HCT116 (cell line): Measurements from ENCODE around the gene ZNF157.

Source experiments
- CEBPB ChIP-seq: IDR thresholded peaks from 2 replicates; pipeline ENCODE4 v1.6.1; 2012; ENCODE audit warnings: low read depth
- EZH2 ChIP-seq: fragments of 200-600 bp; sonication (generic); IDR thresholded peaks from 2 replicates; pipeline ENCODE4 v1.6.1; 2017; ENCODE audit warnings: antibody characterized with exemption, mixed run types
- EZH2phosphoT487 ChIP-seq: fragments of 200-600 bp; IDR thresholded peaks from 2 replicates; pipeline ENCODE4 v1.6.1; 2018; ENCODE audit warnings: antibody characterized with exemption, borderline replicate concordance
- POLR2A ChIP-seq: IDR thresholded peaks from 2 replicates; pipeline ENCODE4 v1.7.0; 2011; ENCODE audit warnings: borderline replicate concordance; ENCODE audit not compliant: insufficient read depth, insufficient read length; ENCODE audit errors: extremely low read depth
- POLR2AphosphoS5 ChIP-seq: IDR thresholded peaks from 2 replicates; pipeline ENCODE4 v1.6.1; 2011; ENCODE audit warnings: mild to moderate bottlenecking, low read depth, low read length, moderate library complexity
- ZNF274 ChIP-seq: fragments of 200-500 bp; sonication (Bioruptor generic); IDR thresholded peaks from 2 replicates; pipeline ENCODE4 v1.6.1; 2014; ENCODE audit warnings: mild to moderate bottlenecking, low read depth, low read length, inconsistent platforms
- TF ChIP-seq, protein P1 (sequence below), 3 experiments: fragments of 200-600 bp in 1 of 3; sonication (generic) in 1 of 3; IDR thresholded peaks in 2 of 3; conservative IDR thresholded peaks in 1 of 3; 2 replicates each; pipeline ENCODE4 v1.5.1; 2012 to 2017; ENCODE audit warnings: low read depth in 2 of 3, low read length in 2 of 3, antibody characterized with exemption in 1 of 3, borderline replicate concordance in 1 of 3, control low read depth in 1 of 3, mild to moderate bottlenecking in 1 of 3, mixed read lengths in 1 of 3, mixed run types in 1 of 3, moderate library complexity in 1 of 3; ENCODE audit not compliant: insufficient read depth in 1 of 3
- TF ChIP-seq, protein P2 (sequence below): IDR thresholded peaks from 2 replicates; pipeline ENCODE4 v1.6.1; 2012
- TF ChIP-seq, protein P3 (sequence below): IDR thresholded peaks from 2 replicates; pipeline ENCODE4 v1.6.1; 2012

DNA sequence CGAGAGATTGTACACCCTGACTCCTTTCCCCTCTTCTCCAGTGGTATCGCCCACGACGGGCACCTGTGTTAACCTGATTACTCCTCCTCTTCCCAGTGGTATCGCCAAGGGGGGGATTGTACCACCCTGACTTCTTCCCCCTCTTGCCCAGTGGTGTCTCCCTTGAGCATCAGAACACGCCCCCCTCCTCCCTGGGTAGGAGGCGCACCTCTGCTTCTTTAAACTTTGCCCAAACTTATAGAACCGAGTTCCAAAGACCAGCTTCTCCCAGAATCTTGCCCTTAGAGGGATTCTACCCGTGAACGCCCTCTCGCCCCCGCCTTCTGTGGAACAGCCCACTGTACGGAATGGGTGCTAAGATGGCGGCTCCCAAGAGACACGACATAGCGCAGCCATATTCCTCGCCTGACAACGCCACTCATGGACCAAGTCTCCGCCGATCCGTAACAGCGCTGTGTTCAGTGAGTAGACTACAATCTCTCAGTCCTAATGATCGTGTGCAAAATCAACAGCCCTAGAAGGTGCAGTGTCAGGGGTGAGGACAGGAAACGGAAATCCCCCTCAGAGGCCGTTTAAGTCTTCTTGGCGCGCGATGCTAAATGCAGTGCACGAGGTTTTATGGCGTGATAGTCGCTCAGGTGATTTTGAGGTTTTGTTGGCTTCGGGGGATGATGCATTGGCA lies 4.2 kb upstream of the ZNF157 start:
- TF ChIP-seq, protein P1, sequence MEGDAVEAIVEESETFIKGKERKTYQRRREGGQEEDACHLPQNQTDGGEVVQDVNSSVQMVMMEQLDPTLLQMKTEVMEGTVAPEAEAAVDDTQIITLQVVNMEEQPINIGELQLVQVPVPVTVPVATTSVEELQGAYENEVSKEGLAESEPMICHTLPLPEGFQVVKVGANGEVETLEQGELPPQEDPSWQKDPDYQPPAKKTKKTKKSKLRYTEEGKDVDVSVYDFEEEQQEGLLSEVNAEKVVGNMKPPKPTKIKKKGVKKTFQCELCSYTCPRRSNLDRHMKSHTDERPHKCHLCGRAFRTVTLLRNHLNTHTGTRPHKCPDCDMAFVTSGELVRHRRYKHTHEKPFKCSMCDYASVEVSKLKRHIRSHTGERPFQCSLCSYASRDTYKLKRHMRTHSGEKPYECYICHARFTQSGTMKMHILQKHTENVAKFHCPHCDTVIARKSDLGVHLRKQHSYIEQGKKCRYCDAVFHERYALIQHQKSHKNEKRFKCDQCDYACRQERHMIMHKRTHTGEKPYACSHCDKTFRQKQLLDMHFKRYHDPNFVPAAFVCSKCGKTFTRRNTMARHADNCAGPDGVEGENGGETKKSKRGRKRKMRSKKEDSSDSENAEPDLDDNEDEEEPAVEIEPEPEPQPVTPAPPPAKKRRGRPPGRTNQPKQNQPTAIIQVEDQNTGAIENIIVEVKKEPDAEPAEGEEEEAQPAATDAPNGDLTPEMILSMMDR (IDR thresholded peaks at IDR 0.05 in 2 of 3, conservative IDR thresholded peaks at IDR 0.05 in 1 of 3; ENCODE audit: borderline replicate concordance in 1 of 3, insufficient read depth in 1 of 3, low read depth in 2 of 3, low read length in 2 of 3): no peak
- TF ChIP-seq POLR2A: no peak
- no peak for TF ChIP-seq CEBPB
- no peak for TF ChIP-seq EZH2
- TF ChIP-seq, protein P2, sequence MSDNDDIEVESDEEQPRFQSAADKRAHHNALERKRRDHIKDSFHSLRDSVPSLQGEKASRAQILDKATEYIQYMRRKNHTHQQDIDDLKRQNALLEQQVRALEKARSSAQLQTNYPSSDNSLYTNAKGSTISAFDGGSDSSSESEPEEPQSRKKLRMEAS: no peak
- TF ChIP-seq ZNF274: no peak
- no peak for TF ChIP-seq POLR2AphosphoS5
- no peak for TF ChIP-seq EZH2phosphoT487
- TF ChIP-seq, protein P3, sequence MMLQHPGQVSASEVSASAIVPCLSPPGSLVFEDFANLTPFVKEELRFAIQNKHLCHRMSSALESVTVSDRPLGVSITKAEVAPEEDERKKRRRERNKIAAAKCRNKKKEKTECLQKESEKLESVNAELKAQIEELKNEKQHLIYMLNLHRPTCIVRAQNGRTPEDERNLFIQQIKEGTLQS: no peak
